Naive thymus-derived CD4-positive, alpha-beta T cell (primary cell): ENCODE data around the gene SORL1-AS1.

Experiments
- ATAC-seq: fragments of 150-1000 bp; cut with Tn5 transposase; 2 replicates; pipeline ENCODE4 v1.10.0; 2021; ENCODE audit warnings: mild to moderate bottlenecking, moderate library complexity
- CTCF ChIA-PET: fragments of 350-600 bp; sonication (Branson Sonifier 250); formaldehyde crosslinking; loops from one replicate; lab custom pipeline; 2021; ENCODE audit warnings: antibody characterized with exemption; lab: Charles Lee
- POLR2A ChIA-PET: fragments of 350-600 bp; sonication (Branson Sonifier 250); formaldehyde crosslinking; loops from one replicate; lab custom pipeline; 2021; ENCODE audit warnings: antibody characterized with exemption, inconsistent platforms; lab: Charles Lee
- DNase-seq, 9 donors: peaks; one replicate each; pipeline versions ENCODE4 v3.0.0 to v3.0.0-alpha.2; 2020 to 2022; ENCODE audit warnings: mixed read lengths in 1 of 9
- H3K27ac ChIP-seq: one replicate; pipeline ENCODE4 v1.7.0; 2013; ENCODE audit warnings: mild to moderate bottlenecking, low read depth, low read length, moderate library complexity
- H3K27me3 ChIP-seq, 2 donors: one replicate each; pipeline ENCODE4 v1.7.0; 2013; ENCODE audit warnings: low read length in 2 of 2, mild to moderate bottlenecking in 2 of 2, moderate library complexity in 2 of 2; ENCODE audit not compliant: control insufficient read depth in 2 of 2, insufficient read depth in 2 of 2
- H3K36me3 ChIP-seq, 3 experiments: 1 replicate in 2 of 3; 2 replicates in 1 of 3; pipeline ENCODE4 v1.7.0; 2013; ENCODE audit warnings: low read length in 3 of 3, mild to moderate bottlenecking in 3 of 3, moderate library complexity in 1 of 3; ENCODE audit not compliant: insufficient read depth in 3 of 3, control insufficient read depth in 2 of 3
- H3K4me1 ChIP-seq, 2 donors: one replicate each; pipeline ENCODE4 v1.7.0; 2013; ENCODE audit warnings: low read length in 2 of 2, mild to moderate bottlenecking in 2 of 2, moderate library complexity in 1 of 2; ENCODE audit not compliant: control insufficient read depth in 2 of 2, insufficient read depth in 2 of 2
- H3K4me3 ChIP-seq: 2 replicates; pipeline ENCODE4 v1.7.0; 2013; ENCODE audit warnings: mild to moderate bottlenecking, low read length
- H3K9me3 ChIP-seq, 3 experiments: 1 replicate in 2 of 3; 2 replicates in 1 of 3; pipeline ENCODE4 v1.7.0; 2013; ENCODE audit warnings: low read length in 3 of 3; ENCODE audit not compliant: control insufficient read depth in 2 of 3
- H3K27ac Mint-ChIP-seq, 9 donors: one replicate each; pipeline ENCODE4 v1.8.0; 2020 to 2022; ENCODE audit warnings: mixed read lengths in 9 of 9, mild to moderate bottlenecking in 8 of 9, moderate library complexity in 5 of 9, inconsistent platforms in 2 of 9
- H3K27me3 Mint-ChIP-seq, 5 donors: one replicate each; pipeline ENCODE4 v1.8.0; 2021 to 2022; ENCODE audit warnings: mixed read lengths in 5 of 5, mild to moderate bottlenecking in 1 of 5
- H3K36me3 Mint-ChIP-seq, 5 donors: one replicate each; pipeline ENCODE4 v1.8.0; 2020 to 2022; ENCODE audit warnings: mixed read lengths in 5 of 5, mild to moderate bottlenecking in 3 of 5, inconsistent platforms in 1 of 5
- H3K4me1 Mint-ChIP-seq, 7 donors: one replicate each; pipeline ENCODE4 v1.8.0; 2020 to 2022; ENCODE audit warnings: mixed read lengths in 7 of 7, mild to moderate bottlenecking in 3 of 7, inconsistent platforms in 1 of 7
- H3K4me3 Mint-ChIP-seq, 10 donors: one replicate each; pipeline ENCODE4 v1.8.0; 2020 to 2022; ENCODE audit warnings: mild to moderate bottlenecking in 10 of 10, mixed read lengths in 10 of 10, moderate library complexity in 6 of 10, inconsistent platforms in 2 of 10
- H3K9me3 Mint-ChIP-seq, 11 donors: one replicate each; pipeline ENCODE4 v1.8.0; 2020 to 2022; ENCODE audit warnings: mixed read lengths in 11 of 11, mild to moderate bottlenecking in 4 of 11, inconsistent platforms in 1 of 11, moderate library complexity in 1 of 11
- intact Hi-C, 2 donors: fragments of 100-400 bp; cut with micrococcal nuclease; formaldehyde crosslinking; loops; one replicate each; pipeline ENCODE4 v1.15.1; 2023

The SORL1-AS1 gene

DNA sequence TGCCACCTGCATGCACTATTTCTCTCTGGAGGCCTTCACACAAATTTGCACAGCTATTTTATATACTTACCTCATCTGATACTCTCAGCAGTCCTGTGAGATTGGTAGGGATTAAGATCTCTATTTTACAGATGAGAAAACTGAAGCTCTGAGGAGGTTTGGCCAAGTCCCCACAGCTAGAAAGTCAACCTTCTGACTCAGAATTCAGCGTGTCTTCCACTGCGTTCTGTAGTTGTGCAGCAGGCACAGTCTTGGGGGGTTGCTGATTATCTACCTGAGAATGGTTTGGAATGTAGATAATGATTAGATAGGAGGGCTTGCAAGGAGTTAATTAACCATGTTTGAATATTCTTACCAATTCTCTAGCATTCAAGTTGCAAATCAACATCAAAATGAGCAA is 3.1 kb downstream of the SORL1-AS1 start:
- peak overlapping the region; percentile 91 to 100 (median 95) for H3K27ac Mint-ChIP-seq
- Histone ChIP-seq H3K27ac (peak overlapping the region; percentile 83), H3K4me3 (peak overlapping the region; percentile 15)

DNA sequence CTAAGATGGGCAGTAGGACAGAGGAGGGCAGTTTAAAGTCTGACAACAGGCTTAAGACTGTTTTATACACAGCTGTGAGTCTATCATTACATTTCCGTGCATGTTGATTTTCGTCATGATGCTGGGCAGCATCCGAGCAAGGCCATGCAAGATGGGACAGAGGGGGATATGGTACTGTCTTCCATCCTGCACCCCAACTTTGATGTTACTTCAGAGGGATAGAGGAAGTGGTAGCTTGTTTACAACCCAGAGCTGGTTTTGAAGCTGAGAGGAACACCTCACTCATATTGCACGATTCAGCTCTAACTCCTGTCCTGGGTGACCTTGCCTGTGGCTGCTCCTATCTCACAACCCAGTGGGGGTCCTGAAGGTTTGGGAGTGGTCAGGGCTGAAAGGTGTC is 3.6 kb downstream of the SORL1-AS1 start:
- peak overlapping the region; percentile 91 to 100 (median 95) for H3K27ac Mint-ChIP-seq
- peak overlapping the region; percentile 59 to 99 (median 91) for H3K4me3 Mint-ChIP-seq
- H3K9me3 ChIP-seq, result peaks cover 0 to 3% (median 0%) of the 10 kb centered on the region in 3 experiments
- CTCF ChIA-PET, result interaction anchor here (0.7 to 4.9 kb wide), 6 partner anchors 10 to 128 kb away, joined by 3 to 68 read pairs (median 4); no protein-coding TSS in a partner anchor
- H3K27ac ChIP-seq, result peak overlapping the region; percentile 83
- peak; percentile 37 for ATAC-seq
- peaks cover 64 to 88% (median 78%) of the 10 kb centered on the region in 7 donors for H3K4me1 Mint-ChIP-seq
- H3K27me3 ChIP-seq, result no peaks in the 10 kb centered on the region
- peaks cover 30 to 73% of the 10 kb centered on the region in 2 donors for H3K4me1 ChIP-seq
- intact Hi-C loops, result loop anchor here (1.0 kb wide), 3 partner anchors 9 to 157 kb away; partner anchors contain the start of gene SC5D (in 1 of the 2)
- H3K4me3 ChIP-seq, result peak overlapping the region; percentile 15
- peaks cover 0 to 3% (median 0%) of the 10 kb centered on the region in 3 experiments for H3K36me3 ChIP-seq
- DNase-seq, result peak in 7 of 9 donors; percentile 55 to 84 (median 75)
- POLR2A ChIA-PET, result interaction anchor here (0.7 to 15.0 kb wide), 23 partner anchors 8 to 1613 kb away, joined by 3 to 425 read pairs (median 6); partner anchors contain the start of genes HSPA8 and SC5D
- H3K27me3 Mint-ChIP-seq, result no peaks in the 10 kb centered on the region
- peaks cover 0 to 3% (median 0%) of the 10 kb centered on the region in 11 donors for H3K9me3 Mint-ChIP-seq
- H3K36me3 Mint-ChIP-seq, result peaks cover 14 to 62% (median 54%) of the 10 kb centered on the region in 5 donors

More for the DNA sequence above, 3.1 kb downstream of the SORL1-AS1 start:
- ChIA-PET POLR2A (interaction anchor here (0.7 to 15.0 kb wide), 26 partner anchors 9 to 1619 kb away, joined by 3 to 425 read pairs (median 6); partner anchors contain the start of genes HSPA8 and SC5D), CTCF (interaction anchor here (0.7 to 4.9 kb wide), 10 partner anchors 10 to 157 kb away, joined by 3 to 68 read pairs (median 4); partner anchors contain the start of gene SC5D)
- Histone ChIP-seq H3K36me3 (no peaks in the 10 kb centered on the region), H3K4me1 (peaks cover 32 to 73% of the 10 kb centered on the region in 2 donors), H3K9me3 (peaks cover 0 to 3% (median 0%) of the 10 kb centered on the region in 3 experiments), H3K27me3 (no peaks in the 10 kb centered on the region)
- peaks cover 10 to 64% (median 50%) of the 10 kb centered on the region in 5 donors for H3K36me3 Mint-ChIP-seq
- DNase-seq (no peak), ATAC-seq (no peak)
- intact Hi-C loops, result loop anchor here (1.0 to 5.0 kb wide), 9 partner anchors 9 to 157 kb away; partner anchors contain the start of gene SC5D (in 1 of the 2)
- peaks cover 0 to 3% (median 0%) of the 10 kb centered on the region in 11 donors for H3K9me3 Mint-ChIP-seq
- peaks cover 67 to 88% (median 79%) of the 10 kb centered on the region in 7 donors for H3K4me1 Mint-ChIP-seq
- H3K4me3 Mint-ChIP-seq, result peak overlapping the region; percentile 59 to 99 (median 91)
- H3K27me3 Mint-ChIP-seq, result no peaks in the 10 kb centered on the region

DNA sequence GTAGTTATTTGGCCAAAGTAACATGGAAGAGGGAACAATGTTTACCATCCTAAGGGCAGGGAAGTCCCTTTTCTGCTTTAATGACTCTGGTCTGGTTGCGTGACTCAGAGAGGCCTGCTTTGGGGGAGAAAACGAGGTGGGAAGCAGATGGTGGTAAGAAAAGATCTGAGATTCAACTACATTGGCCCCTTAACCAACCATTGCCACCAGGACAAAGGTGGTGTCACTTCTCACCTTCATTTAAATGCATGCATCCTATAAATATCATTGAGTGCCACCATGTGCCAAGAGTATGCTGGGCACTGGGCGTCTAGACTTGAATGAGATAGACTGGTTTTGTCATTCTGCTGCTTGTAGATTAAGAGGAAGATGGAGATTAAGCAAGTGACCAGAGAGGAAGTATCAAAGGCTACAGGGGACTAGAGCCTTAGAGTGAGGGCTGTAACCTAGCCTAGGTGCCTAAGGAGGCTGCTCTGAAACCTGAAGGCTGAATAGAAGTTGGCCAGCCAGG is 4.3 kb downstream of the SORL1-AS1 start:
- no peaks in the 10 kb centered on the region for H3K27me3 Mint-ChIP-seq
- peaks cover 14 to 60% (median 57%) of the 10 kb centered on the region in 5 donors for H3K36me3 Mint-ChIP-seq
- Histone ChIP-seq H3K4me1 (peaks cover 30 to 74% of the 10 kb centered on the region in 2 donors), H3K36me3 (peaks cover 0 to 3% (median 0%) of the 10 kb centered on the region in 3 experiments), H3K27ac (peak overlapping the region; percentile 83), H3K9me3 (peaks cover 0 to 3% (median 0%) of the 10 kb centered on the region in 3 experiments), H3K27me3 (no peaks in the 10 kb centered on the region), H3K4me3 (peak overlapping the region; percentile 15)
- peak overlapping the region; percentile 59 to 99 (median 91) for H3K4me3 Mint-ChIP-seq
- intact Hi-C loops, result no loop called here
- DNase-seq (no peak), ATAC-seq (peak; percentile 12)
- H3K27ac Mint-ChIP-seq, result peak overlapping the region; percentile 91 to 100 (median 95)
- H3K9me3 Mint-ChIP-seq, result peaks cover 0 to 3% (median 0%) of the 10 kb centered on the region in 11 donors
- H3K4me1 Mint-ChIP-seq, result peaks cover 64 to 88% (median 78%) of the 10 kb centered on the region in 7 donors
- CTCF ChIA-PET, result interaction anchor here (1.8 to 4.9 kb wide), 2 partner anchors 11 to 16 kb away, joined by 9 to 68 read pairs; no protein-coding TSS in a partner anchor
- POLR2A ChIA-PET, result interaction anchor here (0.6 to 15.0 kb wide), 17 partner anchors 8 to 157 kb away, joined by 3 to 425 read pairs (median 19); partner anchors contain the start of gene SC5D

DNA sequence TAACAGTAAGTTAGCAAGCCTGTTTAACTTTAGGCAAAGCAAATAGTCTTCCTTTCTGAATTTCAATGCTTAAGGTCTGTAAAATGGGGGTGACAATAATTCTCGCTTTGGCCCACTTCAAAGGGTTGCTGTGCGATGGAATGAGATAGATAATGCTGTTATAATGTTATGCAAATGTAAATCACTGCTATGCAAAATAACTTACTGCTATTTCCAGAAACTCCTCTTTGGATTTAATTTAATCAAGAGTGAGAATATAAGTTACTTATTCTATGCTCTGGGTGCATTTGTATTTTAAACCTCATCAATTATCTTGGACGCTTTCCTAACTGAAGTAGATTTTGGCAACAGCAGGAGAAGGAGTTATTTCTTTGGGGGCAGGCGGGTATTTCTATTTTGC is 4.8 kb downstream of the SORL1-AS1 start:
- ChIA-PET POLR2A (interaction anchor here (0.6 to 15.0 kb wide), 7 partner anchors 16 to 123 kb away, joined by 3 to 425 read pairs (median 107); no protein-coding TSS in a partner anchor), CTCF (no interaction called here)
- H3K27me3 Mint-ChIP-seq, result no peaks in the 10 kb centered on the region
- Histone ChIP-seq H3K4me3 (peak overlapping the region; percentile 15), H3K27me3 (no peaks in the 10 kb centered on the region), H3K9me3 (peaks cover 0 to 3% (median 0%) of the 10 kb centered on the region in 3 experiments), H3K27ac (peak overlapping the region; percentile 83), H3K36me3 (peaks cover 0 to 3% (median 0%) of the 10 kb centered on the region in 3 experiments), H3K4me1 (peaks cover 30 to 78% of the 10 kb centered on the region in 2 donors)
- H3K27ac Mint-ChIP-seq, result peak overlapping the region; percentile 91 to 100 (median 95)
- DNase-seq (no peak), ATAC-seq (no peak)
- peak overlapping the region in 9 of 10 donors; percentile 36 to 99 (median 90) for H3K4me3 Mint-ChIP-seq
- intact Hi-C loops, result no loop called here
- H3K4me1 Mint-ChIP-seq, result peaks cover 62 to 86% (median 78%) of the 10 kb centered on the region in 7 donors
- H3K36me3 Mint-ChIP-seq, result peaks cover 13 to 60% (median 55%) of the 10 kb centered on the region in 5 donors
- H3K9me3 Mint-ChIP-seq, result peaks cover 0 to 3% (median 0%) of the 10 kb centered on the region in 11 donors

DNA sequence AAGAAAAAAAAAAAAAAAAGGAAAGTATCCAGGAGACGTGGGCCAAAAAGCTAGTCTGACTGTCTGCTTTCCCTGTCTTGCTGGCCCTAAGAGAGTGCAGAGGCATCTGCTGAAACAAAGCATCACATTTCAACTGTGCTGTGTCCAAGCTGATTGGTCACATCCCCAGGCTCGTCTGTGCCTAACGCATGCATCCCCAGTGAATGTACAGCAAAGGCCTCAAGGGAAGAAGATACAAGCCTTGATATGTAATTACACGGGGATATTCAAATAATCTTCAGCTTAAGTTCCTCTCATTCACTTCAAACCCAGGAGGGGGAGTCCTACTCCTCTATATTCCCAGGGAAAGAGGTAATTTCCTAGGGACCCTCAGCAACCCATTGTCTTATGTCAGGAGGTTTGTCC is 6.0 kb downstream of the SORL1-AS1 start:
- peaks cover 8 to 66% (median 54%) of the 10 kb centered on the region in 5 donors for H3K36me3 Mint-ChIP-seq
- peak overlapping the region; percentile 83 for H3K27ac ChIP-seq
- DNase-seq, result no peak
- peaks cover 0 to 3% (median 0%) of the 10 kb centered on the region in 3 experiments for H3K9me3 ChIP-seq
- H3K27me3 Mint-ChIP-seq, result no peaks in the 10 kb centered on the region
- POLR2A ChIA-PET, result interaction anchor here (0.8 to 15.0 kb wide), 6 partner anchors 16 to 155 kb away, joined by 3 to 425 read pairs (median 4); partner anchors contain the start of gene SC5D
- no peak for ATAC-seq
- CTCF ChIA-PET, result interaction anchor here (0.6 to 1.3 kb wide), 4 partner anchors 11 to 199 kb away, joined by 3 to 5 read pairs (median 3); no protein-coding TSS in a partner anchor
- peaks cover 0 to 3% (median 0%) of the 10 kb centered on the region in 11 donors for H3K9me3 Mint-ChIP-seq
- no peak overlapping the region for H3K4me3 ChIP-seq
- peaks cover 62 to 93% (median 84%) of the 10 kb centered on the region in 7 donors for H3K4me1 Mint-ChIP-seq
- peak overlapping the region; percentile 81 to 100 (median 95) for H3K27ac Mint-ChIP-seq
- peak overlapping the region; percentile 52 to 99 (median 72) for H3K4me3 Mint-ChIP-seq
- peaks cover 30 to 79% of the 10 kb centered on the region in 2 donors for H3K4me1 ChIP-seq
- peaks cover 0 to 3% (median 0%) of the 10 kb centered on the region in 3 experiments for H3K36me3 ChIP-seq
- intact Hi-C loops, result no loop called here
- H3K27me3 ChIP-seq, result no peaks in the 10 kb centered on the region
